Measurements from ENCODE around the gene DPYD.

- TF ChIP-seq POLR2A (IDR thresholded peaks at IDR 0.05) (no peak), CTCF (IDR thresholded peaks at IDR 0.05) (no peak), EP300 (IDR thresholded peaks at IDR 0.05) (no peak)
These were observed 321.4 kb downstream of the DPYD start for GRCh38 chr1:97599447-97599846.

All from tibial nerve (tissue), 4 donors.